Effector memory CD4-positive, alpha-beta T cell (primary cell): Measurements from ENCODE around the gene TBC1D3I.
"Not testable (repeated sequence)": the region's sequence is repeated elsewhere in the genome, so short reads cannot be mapped to it uniquely, and the experiment has no call there.

Experiments
- DNase-seq, 3 donors: peaks; one replicate each; pipeline ENCODE4 v3.0.0-alpha.2; 2020
- H3K27ac ChIP-seq: 2 replicates; pipeline ENCODE4 v1.7.0; 2013; ENCODE audit warnings: mild to moderate bottlenecking, low read length, moderate library complexity; ENCODE audit not compliant: insufficient read depth, poor library complexity, severe bottlenecking
- H3K27me3 ChIP-seq: replicated peaks from 2 replicates; pipeline ENCODE4 v1.7.0; 2013; ENCODE audit warnings: mild to moderate bottlenecking, low read length; ENCODE audit not compliant: insufficient read depth, control insufficient read depth, poor library complexity, severe bottlenecking
- H3K36me3 ChIP-seq: 2 replicates; pipeline ENCODE4 v1.7.0; 2013; ENCODE audit warnings: mild to moderate bottlenecking, low read length, moderate library complexity; ENCODE audit not compliant: control insufficient read depth, insufficient read depth
- H3K4me1 ChIP-seq: 2 replicates; pipeline ENCODE4 v1.7.0; 2013; ENCODE audit warnings: low read length, mild to moderate bottlenecking; ENCODE audit not compliant: control insufficient read depth, insufficient read depth, poor library complexity, severe bottlenecking
- H3K4me3 ChIP-seq: 2 replicates; pipeline ENCODE4 v1.7.0; 2013; ENCODE audit warnings: low read length, low read depth, mild to moderate bottlenecking; ENCODE audit not compliant: insufficient read depth, poor library complexity, severe bottlenecking
- H3K9me3 ChIP-seq: 2 replicates; pipeline ENCODE4 v1.7.0; 2013; ENCODE audit warnings: mild to moderate bottlenecking, low read length, moderate library complexity; ENCODE audit not compliant: control insufficient read depth

Gene TBC1D3I

GRCh38 chr17:36219556-36219955 is 44.8 kb downstream of the TBC1D3I start:
- not testable (repeated sequence) for H3K4me1 ChIP-seq, H3K4me3 ChIP-seq, H3K36me3 ChIP-seq, H3K27me3 ChIP-seq, H3K9me3 ChIP-seq, H3K27ac ChIP-seq, DNase-seq

GRCh38 chr17:36215406-36216308 is 48.7 kb downstream of the TBC1D3I start:
- not testable (repeated sequence) for H3K9me3 ChIP-seq, H3K27me3 ChIP-seq, H3K27ac ChIP-seq, DNase-seq, H3K4me3 ChIP-seq, H3K4me1 ChIP-seq, H3K36me3 ChIP-seq

- peaks cover 4% of the 10 kb centered on the region for H3K27me3 ChIP-seq
- H3K36me3 ChIP-seq = no peaks in the 10 kb centered on the region
- H3K27ac ChIP-seq = no peak overlapping the region
- no peaks in the 10 kb centered on the region for H3K9me3 ChIP-seq
- H3K4me1 ChIP-seq = no peaks in the 10 kb centered on the region
- no peak for DNase-seq
- H3K4me3 ChIP-seq = no peak overlapping the region
Observed at GRCh38 chr17:36214918-36215317, 49.5 kb downstream of the TBC1D3I start.

- no peak for DNase-seq
- H3K4me3 ChIP-seq = no peak overlapping the region
- peaks cover 4% of the 10 kb centered on the region for H3K27me3 ChIP-seq
- H3K27ac ChIP-seq = no peak overlapping the region
- no peaks in the 10 kb centered on the region for H3K9me3 ChIP-seq
- no peaks in the 10 kb centered on the region for H3K4me1 ChIP-seq
- H3K36me3 ChIP-seq = no peaks in the 10 kb centered on the region
Observed at GRCh38 chr17:36213695-36214094, 50.7 kb downstream of the TBC1D3I start.

GRCh38 chr17:36212966-36213365 is 51.4 kb downstream of the TBC1D3I start:
- no peaks in the 10 kb centered on the region for H3K9me3 ChIP-seq
- peaks cover 4% of the 10 kb centered on the region for H3K27me3 ChIP-seq
- H3K27ac ChIP-seq = no peak overlapping the region
- no peaks in the 10 kb centered on the region for H3K4me1 ChIP-seq
- no peak overlapping the region for H3K4me3 ChIP-seq
- H3K36me3 ChIP-seq = no peaks in the 10 kb centered on the region
- no peak for DNase-seq

- Histone ChIP-seq H3K9me3 (no peaks in the 10 kb centered on the region), H3K4me1 (no peaks in the 10 kb centered on the region), H3K27me3 (peaks cover 4% of the 10 kb centered on the region), H3K36me3 (no peaks in the 10 kb centered on the region), H3K27ac (no peak overlapping the region), H3K4me3 (no peak overlapping the region)
- no peak for DNase-seq
Observed at GRCh38 chr17:36212272-36212605, 52.1 kb downstream of the TBC1D3I start.

- H3K9me3 ChIP-seq, H3K27ac ChIP-seq, H3K4me3 ChIP-seq, H3K27me3 ChIP-seq, DNase-seq, H3K36me3 ChIP-seq, H3K4me1 ChIP-seq: not testable (repeated sequence)
Observed at GRCh38 chr17:36211484-36212271, 52.7 kb downstream of the TBC1D3I start.

GRCh38 chr17:36210439-36211211 is 53.7 kb downstream of the TBC1D3I start, which contains the start of gene CCL4L2:
Gene CCL4L2 (plus strand): TSS chr17:36211063.
- H3K4me3 ChIP-seq, H3K36me3 ChIP-seq, H3K4me1 ChIP-seq, DNase-seq, H3K27ac ChIP-seq, H3K9me3 ChIP-seq, H3K27me3 ChIP-seq: not testable (repeated sequence)

- Histone ChIP-seq H3K27me3 (peaks cover 4% of the 10 kb centered on the region), H3K27ac (no peak overlapping the region), H3K36me3 (no peaks in the 10 kb centered on the region), H3K4me3 (no peak overlapping the region), H3K4me1 (no peaks in the 10 kb centered on the region), H3K9me3 (no peaks in the 10 kb centered on the region)
- DNase-seq = no peak
Observed at GRCh38 chr17:36209575-36209974, 54.8 kb downstream of the TBC1D3I start.
